ENCODE results near the gene CAPN15. TPM values are rescaled to one million over a fixed set of nuclear protein-coding genes. Genes with fewer than 3 reads are reported as not detected.
"Not testable (repeated sequence)": the region's sequence is repeated elsewhere in the genome, so short reads cannot be mapped to it uniquely, and the experiment has no call there.

The CAPN15 gene
- total RNA-seq, 1 donor from 2014 or later = 38.7 TPM

DNA sequence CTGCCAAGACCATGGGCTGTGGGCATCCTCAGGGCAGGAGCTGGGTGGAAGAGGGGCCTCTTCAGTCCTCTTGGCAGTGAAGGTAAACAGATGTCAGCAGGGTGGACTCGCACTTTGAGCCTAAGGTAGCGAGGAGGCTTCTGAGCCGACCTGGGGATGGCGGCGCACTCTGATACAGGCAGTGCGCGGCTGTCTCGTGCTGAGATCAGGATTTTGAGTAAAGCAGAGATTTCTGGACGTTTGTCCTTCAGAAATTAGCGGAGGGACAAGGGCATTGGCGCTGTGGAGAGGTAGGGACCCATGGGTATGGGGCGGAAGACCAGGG lies 69.2 kb downstream of the CAPN15 start:
- H3K79me2 ChIP-seq (ENCODE audit: insufficient read depth, low read length) = peaks cover 60% of the 10 kb centered on the region
- Mint-ChIP-seq H3K4me3 (ENCODE audit: unreplicated experiment) (no peak overlapping the region), H3K27ac (ENCODE audit: unreplicated experiment) (no peak overlapping the region), H3K9me3 (ENCODE audit: unreplicated experiment) (no peaks in the 10 kb centered on the region), H3K4me1 (ENCODE audit: low read depth, unreplicated experiment) (no peaks in the 10 kb centered on the region), H3K36me3 (ENCODE audit: low read depth, unreplicated experiment) (peaks cover 15% of the 10 kb centered on the region), H3K27me3 (ENCODE audit: low read depth, unreplicated experiment) (no peaks in the 10 kb centered on the region)
- FAIRE-seq (no peak), DNase-seq (ENCODE audit: low read depth) (no peak)
- H2AFZ ChIP-seq (ENCODE audit: low read depth, low read length) = no peak overlapping the region
- no peak overlapping the region for H3K27ac ChIP-seq (ENCODE audit: low read depth, low read length)
- H3K9ac ChIP-seq (ENCODE audit: low read length) = no peak overlapping the region
- peaks cover 74% of the 10 kb centered on the region for H4K20me1 ChIP-seq (ENCODE audit: insufficient read depth, low read length)
- no peaks in the 10 kb centered on the region for H3K27me3 ChIP-seq (ENCODE audit: insufficient read depth, low read length)
- H3K36me3 ChIP-seq (ENCODE audit: insufficient read depth, low read length) = no peaks in the 10 kb centered on the region
- H3K4me1 ChIP-seq (ENCODE audit: insufficient read depth, low read length) = no peaks in the 10 kb centered on the region
- no peak overlapping the region for H3K4me3 ChIP-seq (ENCODE audit: insufficient read depth, low read depth, low read length)
- no peak overlapping the region for H3K4me2 ChIP-seq (ENCODE audit: low read length)
- no peaks in the 10 kb centered on the region for H3K9me3 ChIP-seq (ENCODE audit: insufficient read depth, low read depth, low read length)
- no peak for TF ChIP-seq EZH2 (IDR thresholded peaks at IDR 0.05; ENCODE audit: insufficient read depth, low read length)
- TF ChIP-seq, protein P1, sequence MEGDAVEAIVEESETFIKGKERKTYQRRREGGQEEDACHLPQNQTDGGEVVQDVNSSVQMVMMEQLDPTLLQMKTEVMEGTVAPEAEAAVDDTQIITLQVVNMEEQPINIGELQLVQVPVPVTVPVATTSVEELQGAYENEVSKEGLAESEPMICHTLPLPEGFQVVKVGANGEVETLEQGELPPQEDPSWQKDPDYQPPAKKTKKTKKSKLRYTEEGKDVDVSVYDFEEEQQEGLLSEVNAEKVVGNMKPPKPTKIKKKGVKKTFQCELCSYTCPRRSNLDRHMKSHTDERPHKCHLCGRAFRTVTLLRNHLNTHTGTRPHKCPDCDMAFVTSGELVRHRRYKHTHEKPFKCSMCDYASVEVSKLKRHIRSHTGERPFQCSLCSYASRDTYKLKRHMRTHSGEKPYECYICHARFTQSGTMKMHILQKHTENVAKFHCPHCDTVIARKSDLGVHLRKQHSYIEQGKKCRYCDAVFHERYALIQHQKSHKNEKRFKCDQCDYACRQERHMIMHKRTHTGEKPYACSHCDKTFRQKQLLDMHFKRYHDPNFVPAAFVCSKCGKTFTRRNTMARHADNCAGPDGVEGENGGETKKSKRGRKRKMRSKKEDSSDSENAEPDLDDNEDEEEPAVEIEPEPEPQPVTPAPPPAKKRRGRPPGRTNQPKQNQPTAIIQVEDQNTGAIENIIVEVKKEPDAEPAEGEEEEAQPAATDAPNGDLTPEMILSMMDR (IDR thresholded peaks at IDR 0.05; ENCODE audit: insufficient read depth, low read depth, low read length) = no peak

DNA sequence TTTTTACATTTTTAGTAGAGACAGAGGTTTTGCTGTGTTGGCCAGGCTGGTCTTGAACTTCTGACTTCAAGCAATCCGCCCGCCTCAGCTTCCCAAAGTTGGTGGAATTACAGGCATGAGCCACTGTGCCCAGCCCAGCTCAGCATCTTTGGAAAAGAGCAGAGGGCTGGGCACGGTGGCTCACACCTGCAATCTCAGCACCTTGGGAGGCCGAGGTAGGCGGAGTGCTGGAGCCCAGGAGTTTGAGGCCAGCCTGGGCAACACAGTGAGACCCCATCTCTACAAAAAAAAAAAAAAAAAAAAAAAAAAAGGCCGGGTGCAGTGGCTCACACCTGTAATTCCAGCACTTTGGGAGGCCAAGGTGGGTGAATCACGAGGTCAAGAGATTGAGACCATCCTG lies 70.1 kb downstream of the CAPN15 start:
- H3K27me3 Mint-ChIP-seq (ENCODE audit: low read depth, unreplicated experiment); H3K9me3 Mint-ChIP-seq (ENCODE audit: unreplicated experiment); H3K27ac ChIP-seq (ENCODE audit: low read depth, low read length); H2AFZ ChIP-seq (ENCODE audit: low read depth, low read length); H3K4me2 ChIP-seq (ENCODE audit: low read length); H3K9ac ChIP-seq (ENCODE audit: low read length); DNase-seq (ENCODE audit: low read depth); H3K27me3 ChIP-seq (ENCODE audit: insufficient read depth, low read length); H3K27ac Mint-ChIP-seq (ENCODE audit: unreplicated experiment); H3K9me3 ChIP-seq (ENCODE audit: insufficient read depth, low read depth, low read length); H3K36me3 ChIP-seq (ENCODE audit: insufficient read depth, low read length); H3K4me1 ChIP-seq (ENCODE audit: insufficient read depth, low read length); H3K4me3 ChIP-seq (ENCODE audit: insufficient read depth, low read depth, low read length); H3K4me3 Mint-ChIP-seq (ENCODE audit: unreplicated experiment); FAIRE-seq; H3K4me1 Mint-ChIP-seq (ENCODE audit: low read depth, unreplicated experiment): not testable (repeated sequence)
- H3K36me3 Mint-ChIP-seq (ENCODE audit: low read depth, unreplicated experiment) = peaks cover 13% of the 10 kb centered on the region
- Histone ChIP-seq H3K79me2 (ENCODE audit: insufficient read depth, low read length) (peaks cover 52% of the 10 kb centered on the region), H4K20me1 (ENCODE audit: insufficient read depth, low read length) (peaks cover 67% of the 10 kb centered on the region)

DNA sequence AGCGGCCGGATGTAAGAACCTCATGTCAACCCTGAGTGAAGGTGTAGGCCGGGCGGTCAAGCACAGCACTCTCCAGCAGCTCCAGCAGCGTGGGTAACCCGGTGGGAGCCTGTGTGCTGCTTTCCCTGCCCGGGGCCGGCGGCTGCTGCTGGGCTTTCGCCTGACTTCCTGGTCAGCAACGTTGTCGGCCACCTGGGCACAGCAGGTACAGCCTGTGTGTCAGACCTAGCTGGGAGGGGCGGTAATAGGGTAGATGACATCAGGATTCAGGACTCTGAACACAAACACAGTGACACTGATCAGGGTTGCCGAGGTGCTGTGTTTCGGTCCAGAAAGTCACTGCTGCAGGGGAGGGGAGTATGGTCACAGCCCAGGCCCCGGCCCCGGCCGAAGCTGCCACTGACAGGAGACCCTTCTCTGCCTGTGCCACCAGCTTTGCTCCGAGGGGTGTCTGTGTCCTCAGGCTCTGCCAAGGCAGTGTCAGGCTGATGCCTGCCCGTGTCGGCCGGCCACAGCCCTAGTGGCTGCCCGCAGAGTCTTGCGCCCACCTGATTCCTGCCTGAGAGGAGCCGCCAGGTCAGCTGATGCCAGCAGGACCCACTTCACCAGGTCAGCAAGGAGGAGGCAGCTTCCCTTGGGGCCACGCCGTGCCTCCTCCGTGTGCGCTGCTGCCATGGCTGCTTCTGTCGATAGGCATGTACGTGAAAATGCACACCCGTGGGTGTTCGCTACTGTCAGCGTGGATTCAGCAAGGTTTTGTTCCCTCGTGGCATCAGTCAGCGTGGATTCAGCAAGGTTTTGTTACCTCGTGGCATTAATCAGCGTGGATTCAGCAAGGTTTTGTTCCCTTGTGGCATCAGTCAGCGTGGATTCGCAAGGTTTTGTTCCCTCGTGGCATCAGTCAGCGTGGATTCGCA lies 71.6 kb downstream of the CAPN15 start:
- H3K79me2 ChIP-seq (ENCODE audit: insufficient read depth, low read length) = peaks cover 42% of the 10 kb centered on the region
- Mint-ChIP-seq H3K27me3 (ENCODE audit: low read depth, unreplicated experiment) (no peaks in the 10 kb centered on the region), H3K4me1 (ENCODE audit: low read depth, unreplicated experiment) (no peaks in the 10 kb centered on the region), H3K36me3 (ENCODE audit: low read depth, unreplicated experiment) (peaks cover 13% of the 10 kb centered on the region), H3K9me3 (ENCODE audit: unreplicated experiment) (no peaks in the 10 kb centered on the region), H3K27ac (ENCODE audit: unreplicated experiment) (no peak overlapping the region), H3K4me3 (ENCODE audit: unreplicated experiment) (no peak overlapping the region)
- no peaks in the 10 kb centered on the region for H3K4me1 ChIP-seq (ENCODE audit: insufficient read depth, low read length)
- H4K20me1 ChIP-seq (ENCODE audit: insufficient read depth, low read length) = peaks cover 65% of the 10 kb centered on the region
- FAIRE-seq (no peak), DNase-seq (ENCODE audit: low read depth) (no peak)
- no peak overlapping the region for H3K4me3 ChIP-seq (ENCODE audit: insufficient read depth, low read depth, low read length)
- no peak overlapping the region for H3K4me2 ChIP-seq (ENCODE audit: low read length)
- H3K36me3 ChIP-seq (ENCODE audit: insufficient read depth, low read length) = no peaks in the 10 kb centered on the region
- TF ChIP-seq, protein P1 (IDR thresholded peaks at IDR 0.05; ENCODE audit: insufficient read depth, low read depth, low read length) = no peak
- TF ChIP-seq EZH2 (IDR thresholded peaks at IDR 0.05; ENCODE audit: insufficient read depth, low read length) = no peak
- no peak overlapping the region for H3K9ac ChIP-seq (ENCODE audit: low read length)
- H3K27ac ChIP-seq (ENCODE audit: low read depth, low read length) = no peak overlapping the region
- no peaks in the 10 kb centered on the region for H3K27me3 ChIP-seq (ENCODE audit: insufficient read depth, low read length)
- H3K9me3 ChIP-seq (ENCODE audit: insufficient read depth, low read depth, low read length) = no peaks in the 10 kb centered on the region
- H2AFZ ChIP-seq (ENCODE audit: low read depth, low read length) = no peak overlapping the region
